GM04504 (cell line): Measurements from ENCODE around the gene ADGRE2.

ENCODE experiments used
- DNase-seq: peaks from one replicate; pipeline ENCODE4 v3.0.0-alpha.2; 2012; ENCODE audit warnings: low read depth

The ADGRE2 gene

DNA sequence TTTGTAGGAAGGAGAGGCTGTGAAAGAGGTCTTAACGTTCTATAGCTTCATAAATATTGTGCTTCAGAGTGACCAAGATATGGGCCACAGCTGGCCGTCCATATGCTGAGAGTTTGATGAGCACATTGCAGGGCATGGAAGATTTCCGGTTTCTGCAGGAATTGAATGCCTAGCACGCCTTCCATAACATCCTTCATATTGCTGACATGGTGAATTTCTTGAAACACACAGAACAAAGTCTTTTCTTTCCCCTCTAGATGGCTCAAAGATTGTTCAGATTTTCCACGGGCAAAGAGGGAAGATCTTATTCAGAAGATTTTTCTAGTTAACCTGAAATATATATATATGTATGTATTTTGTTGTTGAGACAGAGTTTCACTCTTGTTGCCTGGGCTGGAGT is 42.4 kb downstream of the ADGRE2 start:
- DNase-seq = no peak

DNA sequence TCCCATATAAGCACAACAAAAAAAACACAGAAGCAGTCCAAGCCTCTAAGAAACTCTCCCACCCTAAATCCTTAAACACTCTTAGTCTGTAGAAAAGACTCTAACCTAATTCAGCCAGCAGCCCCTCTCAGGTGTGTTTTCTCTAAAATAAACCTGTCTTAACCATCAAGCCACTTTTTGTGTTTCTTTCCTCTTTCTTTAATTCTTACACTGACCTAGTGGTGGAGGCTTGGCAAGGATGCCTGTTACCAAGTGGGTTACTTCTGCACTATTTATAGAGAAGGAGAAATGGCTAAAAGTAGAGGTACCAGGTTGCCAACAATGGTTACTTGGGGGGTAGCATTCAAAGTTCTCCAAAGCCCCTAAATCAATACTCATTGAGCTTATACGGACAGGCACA is 44.8 kb downstream of the ADGRE2 start:
- DNase-seq = no peak

DNA sequence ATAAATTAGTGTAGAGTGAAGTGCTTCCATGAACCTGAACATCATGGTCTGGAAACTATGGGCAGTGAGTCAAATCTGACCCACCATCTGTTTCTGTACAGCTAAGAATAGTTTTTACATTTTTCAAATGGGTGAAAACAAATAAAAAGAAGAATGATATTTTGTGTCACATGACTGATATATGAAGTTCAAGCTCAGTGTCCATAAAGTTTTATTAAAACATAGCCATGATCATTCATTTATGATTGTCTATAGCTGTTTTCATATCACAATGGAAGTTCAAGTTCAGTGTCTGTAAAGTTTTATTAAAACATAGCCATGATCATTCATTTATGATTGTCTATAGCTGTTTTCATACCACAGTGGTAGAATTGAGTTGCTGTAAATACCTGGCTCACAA is 45.9 kb downstream of the ADGRE2 start:
- no peak for DNase-seq

DNA sequence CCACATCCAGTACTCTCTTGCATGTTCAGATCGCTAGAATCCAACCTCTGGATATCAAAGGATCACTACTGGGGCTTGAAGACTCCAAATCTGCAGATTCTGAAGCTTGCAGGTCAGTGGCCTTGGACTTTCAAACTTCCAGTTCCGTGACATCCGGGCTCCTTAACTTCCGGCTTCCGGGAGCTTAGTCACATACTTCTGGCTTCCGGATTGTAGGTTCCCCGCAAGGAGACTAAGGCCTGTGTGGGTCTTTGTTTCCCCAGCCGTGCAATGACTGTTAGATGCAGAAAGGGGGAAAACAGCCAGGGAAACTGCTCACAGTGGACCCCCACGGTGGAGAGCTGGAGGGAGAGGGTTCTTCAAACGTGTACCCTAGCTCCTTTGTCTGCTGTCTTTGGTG is 47.2 kb downstream of the ADGRE2 start:
- no peak for DNase-seq

DNA sequence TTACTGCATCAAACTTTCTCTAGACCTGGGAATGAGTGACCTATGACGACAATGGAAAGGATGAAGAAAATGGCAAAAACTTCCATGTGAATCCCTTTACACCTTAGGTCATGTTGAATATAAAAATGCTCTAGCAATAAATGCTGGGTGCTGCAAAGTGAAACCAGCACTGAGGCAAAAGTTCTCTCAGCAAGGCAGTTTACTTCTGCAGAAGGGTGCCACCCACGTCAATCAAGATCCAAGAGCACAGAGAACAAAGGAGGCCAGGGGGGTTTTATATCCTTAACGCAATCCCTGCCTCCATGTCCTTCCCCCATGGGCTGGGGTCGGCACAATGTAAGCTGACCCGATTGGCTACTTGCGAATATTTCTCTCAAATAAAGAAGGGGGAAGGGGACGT is 49.8 kb downstream of the ADGRE2 start:
- no peak for DNase-seq

DNA sequence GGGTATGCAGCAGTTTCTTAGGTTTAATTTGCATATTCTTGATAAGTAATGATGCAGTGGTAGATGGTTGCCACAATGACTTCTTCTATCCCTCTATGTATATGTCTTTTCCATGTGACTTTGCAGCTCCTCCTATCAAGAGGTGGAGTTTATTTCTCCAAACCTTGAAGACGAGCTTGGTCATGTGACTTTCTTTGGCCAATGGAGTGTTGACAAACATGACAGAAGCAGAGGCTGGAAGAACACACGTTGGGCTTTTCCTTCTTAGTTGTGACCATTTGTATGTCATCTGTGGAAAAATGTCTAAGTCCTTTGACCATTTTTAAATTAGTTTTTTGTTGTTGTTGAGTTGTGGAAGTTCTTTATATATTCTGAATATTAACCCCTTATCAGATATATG is 56.2 kb downstream of the ADGRE2 start:
- DNase-seq = no peak

DNA sequence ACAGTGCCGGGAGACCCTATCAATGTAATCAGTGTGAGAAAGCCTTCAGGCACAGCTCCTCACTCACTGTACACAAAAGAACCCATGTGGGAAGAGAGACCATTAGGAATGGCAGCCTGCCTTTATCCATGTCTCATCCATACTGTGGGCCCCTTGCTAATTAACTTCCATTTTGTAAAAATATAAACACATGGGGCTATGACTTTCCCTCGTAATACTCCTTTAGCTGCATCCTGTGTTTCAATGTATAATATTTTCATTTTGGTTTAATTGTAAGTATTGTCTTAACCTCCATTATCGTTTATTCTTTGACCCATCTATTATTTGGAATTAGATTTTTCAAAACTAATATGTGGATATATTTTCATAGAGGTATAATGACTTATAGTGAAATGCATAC is 59.2 kb downstream of the ADGRE2 start:
- no peak for DNase-seq

DNA sequence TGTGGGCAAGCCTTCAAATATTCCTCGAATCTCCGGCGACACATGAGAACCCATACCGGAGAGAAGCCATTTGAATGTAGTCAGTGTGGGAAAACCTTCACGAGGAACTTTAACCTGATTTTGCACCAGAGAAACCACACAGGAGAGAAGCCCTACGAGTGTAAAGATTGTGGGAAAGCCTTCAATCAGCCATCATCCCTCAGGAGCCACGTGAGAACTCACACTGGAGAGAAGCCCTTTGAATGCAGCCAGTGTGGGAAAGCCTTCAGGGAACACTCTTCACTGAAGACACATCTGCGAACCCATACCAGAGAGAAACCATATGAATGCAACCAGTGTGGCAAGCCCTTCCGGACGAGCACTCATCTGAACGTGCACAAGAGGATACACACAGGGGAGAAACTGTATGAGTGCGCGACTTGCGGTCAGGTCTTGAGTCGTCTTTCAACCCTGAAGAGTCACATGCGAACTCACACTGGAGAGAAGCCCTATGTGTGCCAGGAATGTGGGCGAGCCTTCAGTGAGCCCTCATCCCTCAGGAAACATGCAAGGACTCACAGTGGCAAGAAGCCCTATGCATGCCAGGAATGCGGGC is 59.7 kb downstream of the ADGRE2 start:
- DNase-seq = no peak

DNA sequence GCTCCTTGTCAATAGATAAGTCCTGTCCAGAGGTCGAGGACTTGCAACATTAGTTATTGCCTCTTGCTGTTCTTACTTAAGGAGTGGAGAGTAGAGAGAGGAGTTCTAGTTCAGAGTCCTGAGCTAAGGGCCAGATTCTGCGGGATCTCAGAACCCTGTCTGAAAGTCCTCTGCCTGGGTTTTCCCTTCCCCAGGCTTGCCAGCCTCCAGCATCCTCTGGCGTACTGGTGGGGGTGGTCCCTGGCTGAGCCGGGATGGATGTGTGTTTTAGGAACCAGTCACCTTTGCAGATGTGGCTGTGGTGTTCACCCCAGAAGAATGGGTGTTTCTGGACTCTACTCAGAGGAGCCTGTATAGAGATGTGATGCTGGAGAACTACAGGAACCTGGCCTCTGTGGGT is 62.5 kb downstream of the ADGRE2 start:
- no peak for DNase-seq

DNA sequence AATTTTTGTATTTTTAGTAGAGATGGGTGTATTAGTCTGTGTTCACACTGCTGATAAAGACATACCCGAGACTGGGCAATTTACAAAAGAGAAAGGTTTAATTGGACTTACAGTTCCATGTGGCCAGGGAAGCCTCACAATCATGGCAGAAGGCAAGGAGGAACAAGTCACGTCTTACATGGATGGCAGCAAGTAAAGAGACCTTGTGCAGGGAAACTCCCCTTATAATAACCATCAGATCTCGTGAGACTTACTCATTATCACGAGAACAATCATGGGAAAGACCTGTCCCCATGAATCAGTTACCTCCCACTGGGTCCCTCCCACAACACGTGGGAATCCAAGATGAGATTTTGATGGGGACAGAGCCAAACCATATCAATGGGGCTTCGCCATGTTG is 73.9 kb downstream of the ADGRE2 start:
- DNase-seq = no peak

DNA sequence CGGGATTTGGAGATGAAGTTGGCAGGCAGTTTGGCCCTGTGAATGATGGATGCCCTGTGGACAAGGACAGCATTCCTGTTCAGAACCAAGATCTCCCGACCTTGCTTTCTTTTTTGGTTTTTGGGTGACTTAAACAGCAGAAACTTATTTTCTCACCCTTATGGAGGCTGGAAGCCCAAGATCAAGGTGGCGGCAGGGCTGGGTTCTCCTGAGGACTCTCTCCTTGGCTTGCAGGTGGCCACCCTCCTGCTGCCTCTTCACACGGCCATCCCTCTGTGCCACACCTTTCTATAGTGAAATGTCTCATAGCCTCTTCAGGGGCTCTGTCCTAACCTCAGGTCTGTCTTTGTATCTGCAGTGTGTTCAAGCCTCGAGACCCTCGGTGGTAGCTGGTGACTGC is 74.5 kb downstream of the ADGRE2 start:
- DNase-seq = no peak

DNA sequence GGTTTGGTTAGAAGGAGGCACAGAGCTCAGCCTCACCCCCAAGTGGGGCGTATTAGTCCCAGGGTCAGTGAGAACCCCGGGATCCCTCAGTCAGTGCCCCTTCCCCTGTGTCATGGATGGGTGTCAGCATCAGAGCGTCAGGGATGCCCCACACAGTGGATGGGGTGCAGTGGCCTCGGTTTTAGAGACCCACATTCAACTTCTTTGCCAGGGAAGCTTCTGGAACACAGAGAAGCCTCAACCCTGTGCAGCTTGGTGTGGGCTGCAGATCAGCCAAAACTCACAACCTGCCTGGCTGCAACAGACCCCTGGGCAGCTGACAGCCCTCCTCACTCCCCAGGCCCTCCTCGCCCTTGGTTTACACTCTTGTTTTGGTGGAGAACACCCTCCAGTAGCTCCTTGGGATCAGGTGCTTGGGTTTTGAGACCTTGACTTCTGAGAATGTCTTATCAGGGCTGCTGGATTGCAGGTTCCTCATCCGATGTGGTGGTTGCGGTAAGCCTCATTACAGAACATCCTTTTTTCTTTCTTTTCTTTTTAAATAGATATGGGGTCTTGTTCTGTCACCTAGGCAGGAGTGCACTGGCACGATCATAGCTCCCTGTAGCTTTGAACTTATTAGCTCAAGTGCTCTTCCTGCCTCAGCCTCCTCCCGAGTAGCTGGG is 77.5 kb downstream of the ADGRE2 start:
- DNase-seq = no peak

DNA sequence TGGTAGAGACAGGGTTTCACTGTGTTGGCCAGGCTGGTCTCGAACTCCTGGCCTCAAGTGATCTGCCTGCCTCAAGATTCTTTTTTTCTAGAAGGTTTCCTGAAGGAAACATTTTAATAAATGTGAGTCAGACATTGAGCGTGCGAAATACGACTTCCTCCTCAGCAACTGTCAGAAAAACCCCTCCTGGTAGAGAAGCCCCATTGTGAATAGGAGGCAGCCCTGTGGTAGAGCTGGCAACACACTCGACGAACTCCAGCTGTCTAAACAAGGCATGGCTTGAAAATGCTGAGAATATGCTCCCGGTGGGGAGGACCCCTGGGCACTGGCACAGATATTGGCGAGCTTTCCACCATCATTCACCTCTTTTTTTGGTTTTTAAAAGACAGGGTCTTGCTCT is 78.7 kb downstream of the ADGRE2 start:
- no peak for DNase-seq

DNA sequence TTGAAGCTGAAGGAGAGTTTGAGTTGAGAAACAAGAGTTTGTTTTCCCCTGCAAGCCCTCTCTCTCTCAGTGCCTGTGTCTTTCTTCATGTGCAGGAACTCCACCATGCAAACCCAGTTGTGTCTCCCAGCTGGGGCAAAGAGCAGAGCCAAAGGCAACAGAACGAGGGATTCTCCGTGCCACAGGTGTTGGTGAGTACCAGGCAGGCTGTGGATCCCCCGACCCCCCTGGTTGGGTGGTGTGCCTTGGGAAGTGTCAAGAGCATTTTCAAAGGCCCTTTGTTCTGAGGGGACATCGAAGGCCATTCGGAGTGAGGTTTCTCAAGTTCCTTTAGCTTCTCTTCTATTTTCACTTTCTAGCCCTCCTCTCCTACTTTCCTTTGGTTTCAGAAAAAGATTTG is 82.9 kb downstream of the ADGRE2 start:
- DNase-seq = no peak

DNA sequence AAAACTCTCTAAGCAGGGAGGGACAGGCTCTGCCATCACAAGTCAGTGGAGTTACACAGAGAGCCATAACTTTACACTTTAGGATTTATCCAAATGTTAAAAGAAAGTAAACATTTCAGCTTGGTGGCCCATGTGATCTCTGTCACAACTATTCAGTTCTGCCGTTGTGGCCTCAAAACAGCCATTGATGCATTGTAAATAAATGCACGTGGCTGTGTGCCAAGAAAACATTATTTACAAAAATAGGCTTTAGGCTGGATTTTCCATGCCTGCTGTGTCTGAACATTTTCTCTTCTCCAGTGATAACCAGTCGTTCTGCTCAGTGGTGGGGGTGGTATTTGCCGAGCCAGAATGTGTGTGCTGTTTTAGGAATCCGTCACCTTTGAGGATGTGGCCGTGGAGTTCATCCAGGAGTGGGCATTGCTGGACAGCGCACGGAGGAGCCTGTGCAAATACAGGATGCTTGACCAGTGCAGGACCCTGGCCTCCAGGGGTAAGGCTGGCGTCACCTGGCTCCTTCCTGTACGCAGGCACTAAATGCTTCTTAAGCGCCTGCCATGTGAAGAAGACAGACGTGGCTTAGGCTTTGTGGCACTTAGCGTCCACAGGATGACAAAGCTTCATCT is 83.6 kb downstream of the ADGRE2 start:
- no peak for DNase-seq

DNA sequence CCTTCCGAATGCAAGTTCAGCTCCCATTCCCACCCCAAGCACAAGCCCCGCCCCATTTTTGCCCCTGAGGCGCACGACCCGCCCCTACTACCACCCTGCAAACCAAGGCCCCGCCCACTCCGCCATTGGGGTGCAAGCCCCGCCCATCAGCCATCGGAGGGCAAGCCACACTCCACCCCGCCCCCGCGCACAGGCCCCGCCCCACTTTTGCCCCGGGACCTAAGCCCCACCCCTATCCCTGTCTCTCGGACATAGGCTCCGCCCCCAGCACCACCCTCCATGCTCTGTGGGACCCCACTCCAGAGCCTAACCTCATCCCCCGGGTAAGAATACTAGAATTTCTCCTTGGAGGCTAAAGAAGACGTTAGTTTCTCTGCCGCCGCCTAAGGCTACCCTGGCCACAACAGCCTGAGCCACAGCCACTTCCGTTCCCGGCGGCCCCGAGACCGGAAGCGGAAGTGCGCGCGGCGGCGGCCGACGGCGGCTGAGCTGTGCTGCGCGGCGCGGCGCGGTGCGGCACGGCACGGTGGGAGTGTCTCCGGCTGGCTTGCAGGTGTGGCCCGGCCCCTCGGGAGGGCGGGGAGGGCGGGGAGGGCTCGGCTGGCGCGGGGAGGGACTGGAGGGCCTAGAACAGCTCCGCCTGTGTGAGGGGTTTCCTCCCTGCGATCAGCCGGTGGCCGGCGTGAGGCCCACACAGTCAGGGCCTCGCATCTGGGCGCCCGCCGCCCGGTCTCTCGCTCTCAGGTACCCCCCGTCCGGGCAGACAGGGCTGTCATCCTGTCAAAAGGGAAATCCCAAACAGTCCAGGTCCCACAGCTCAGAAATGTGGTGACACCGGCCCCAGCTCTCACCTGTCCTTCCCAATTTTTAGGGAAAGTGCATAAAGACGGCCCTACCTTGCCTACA is 88.5 kb downstream of the ADGRE2 start, which contains the start of gene ZNF333:
TSS of gene ZNF333 (plus strand) at position 451 of the 906 bp plus-strand sequence. CDS start 3,444 bp downstream, outside the sequence.
- DNase-seq = peak; percentile 67

DNA sequence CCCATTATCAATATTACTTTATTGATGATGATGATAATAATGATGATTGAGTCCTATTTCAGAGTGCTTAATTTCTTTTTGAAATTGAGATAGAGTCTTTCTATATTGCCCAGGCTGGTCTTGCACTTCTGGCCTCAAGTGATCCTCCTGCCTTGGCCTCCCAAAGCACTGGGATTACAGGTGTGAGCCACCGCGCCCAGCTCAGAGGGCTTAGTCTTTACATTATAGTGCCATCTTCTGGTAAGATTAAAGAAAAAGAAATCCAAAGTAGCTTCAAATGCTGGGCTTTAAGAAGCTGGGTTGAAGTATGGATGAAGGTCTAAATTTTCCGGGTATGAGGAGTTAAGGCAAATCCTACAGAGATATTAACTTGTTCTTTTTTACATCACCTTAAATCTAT is 91.9 kb downstream of the ADGRE2 start:
- DNase-seq = no peak

DNA sequence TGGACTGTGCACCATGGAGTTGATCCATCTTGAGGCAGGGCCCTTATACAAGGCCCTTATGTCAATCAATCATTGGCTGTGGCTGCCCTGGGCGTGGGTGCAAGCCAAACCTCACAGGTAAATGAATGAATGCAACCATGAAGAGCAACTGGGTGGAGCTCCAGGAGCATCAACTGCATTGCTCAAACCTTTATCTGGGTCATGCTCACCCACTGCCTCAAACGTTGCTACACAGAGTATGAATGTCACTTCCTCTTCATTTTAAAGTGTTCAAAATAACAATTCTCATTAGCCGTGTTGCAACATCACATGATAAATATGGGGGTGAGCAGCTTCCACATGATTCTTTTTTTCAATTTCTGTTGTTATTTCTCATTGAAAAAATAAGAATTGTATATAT is 94.9 kb downstream of the ADGRE2 start:
- DNase-seq = no peak
